GM19455 (cell line): ENCODE data around the gene C19orf67.
"Not testable (repeated sequence)": the region's sequence is repeated elsewhere in the genome, so short reads cannot be mapped to it uniquely, and the experiment has no call there.

Experiments used
- ATAC-seq: cut with Tn5 transposase; IDR thresholded peaks from one replicate; pipeline ENCODE4 v1.9.1; 2021; ENCODE audit not compliant: unreplicated experiment

The C19orf67 gene

GRCh38 chr19:14058182-14059092 is 27.1 kb downstream of the C19orf67 start:
- ATAC-seq, result no peak

GRCh38 chr19:14056741-14057356 is 28.7 kb downstream of the C19orf67 start:
- ATAC-seq, result no peak

GRCh38 chr19:14056069-14056666 is 29.4 kb downstream of the C19orf67 start:
- ATAC-seq, result no peak

GRCh38 chr19:14055396-14055795 is 30.2 kb downstream of the C19orf67 start:
- no peak for ATAC-seq

GRCh38 chr19:14054721-14055120 is 30.9 kb downstream of the C19orf67 start:
- no peak for ATAC-seq

- no peak for ATAC-seq
Observed at GRCh38 chr19:14054099-14054498, 31.5 kb downstream of the C19orf67 start.

- ATAC-seq, result no peak
Observed at GRCh38 chr19:14053500-14053899, 32.1 kb downstream of the C19orf67 start.

- no peak for ATAC-seq
Observed at GRCh38 chr19:14053032-14053431, 32.6 kb downstream of the C19orf67 start.

GRCh38 chr19:14052470-14052869 is 33.1 kb downstream of the C19orf67 start:
- no peak for ATAC-seq

GRCh38 chr19:14051980-14052379 is 33.6 kb downstream of the C19orf67 start:
- no peak for ATAC-seq

GRCh38 chr19:14050961-14051360 is 34.6 kb downstream of the C19orf67 start:
- ATAC-seq, result not testable (repeated sequence)

- ATAC-seq, result no peak
Observed at GRCh38 chr19:14050512-14050911, 35.1 kb downstream of the C19orf67 start.

- ATAC-seq, result no peak
Observed at GRCh38 chr19:14048443-14049153, 37.0 kb downstream of the C19orf67 start.

GRCh38 chr19:14047866-14048265 is 37.7 kb downstream of the C19orf67 start:
- not testable (repeated sequence) for ATAC-seq

- ATAC-seq, result not testable (repeated sequence)
Observed at GRCh38 chr19:14042659-14043608, 42.6 kb downstream of the C19orf67 start.

GRCh38 chr19:14039181-14039580 is 46.4 kb downstream of the C19orf67 start:
- no peak for ATAC-seq

GRCh38 chr19:14035706-14036105 is 49.9 kb downstream of the C19orf67 start:
- ATAC-seq, result no peak

- ATAC-seq, result not testable (repeated sequence)
Observed at GRCh38 chr19:14035159-14035558, 50.4 kb downstream of the C19orf67 start.

GRCh38 chr19:14033946-14034345 is 51.6 kb downstream of the C19orf67 start:
- no peak for ATAC-seq
